IPS-18c (cell line): Measurements from ENCODE around the gene EFHC1.

Experiments used
- H3K4me3 ChIP-seq: 2 replicates; pipeline ENCODE4 v1.7.0; 2013; ENCODE audit warnings: low read depth, mild to moderate bottlenecking, low read length, moderate library complexity; ENCODE audit not compliant: insufficient read depth
- H3K9me3 ChIP-seq: one replicate; pipeline ENCODE4 v1.6.1; 2013; ENCODE audit warnings: mild to moderate bottlenecking, low read length, moderate library complexity; ENCODE audit not compliant: control insufficient read depth, insufficient read depth

The EFHC1 gene

GRCh38 chr6:52392944-52393343, 27.2 kb upstream of the EFHC1 start:
- H3K9me3 ChIP-seq, result no peaks in the 10 kb centered on the region
- no peak overlapping the region for H3K4me3 ChIP-seq

DNA sequence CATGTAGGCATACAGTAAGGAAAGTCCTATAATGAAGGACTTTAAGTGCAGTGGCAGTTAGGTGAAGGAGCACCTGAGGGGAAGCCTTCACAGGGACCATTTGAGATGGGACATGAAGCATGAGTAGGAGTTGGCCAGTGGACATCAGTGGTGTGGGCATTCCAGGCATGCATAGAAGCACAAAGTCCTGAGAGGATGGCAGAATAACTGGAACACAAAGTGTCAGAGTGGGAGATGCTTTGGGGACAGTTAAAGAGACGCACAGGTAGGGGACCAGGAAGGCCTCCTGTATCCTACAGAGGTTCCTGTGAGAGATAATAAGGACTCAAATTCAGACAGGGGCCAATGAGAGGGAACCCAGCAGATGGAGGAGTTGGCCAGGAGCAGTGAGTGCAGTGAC, 26.4 kb upstream of the EFHC1 start:
- no peak overlapping the region for H3K4me3 ChIP-seq
- no peaks in the 10 kb centered on the region for H3K9me3 ChIP-seq

DNA sequence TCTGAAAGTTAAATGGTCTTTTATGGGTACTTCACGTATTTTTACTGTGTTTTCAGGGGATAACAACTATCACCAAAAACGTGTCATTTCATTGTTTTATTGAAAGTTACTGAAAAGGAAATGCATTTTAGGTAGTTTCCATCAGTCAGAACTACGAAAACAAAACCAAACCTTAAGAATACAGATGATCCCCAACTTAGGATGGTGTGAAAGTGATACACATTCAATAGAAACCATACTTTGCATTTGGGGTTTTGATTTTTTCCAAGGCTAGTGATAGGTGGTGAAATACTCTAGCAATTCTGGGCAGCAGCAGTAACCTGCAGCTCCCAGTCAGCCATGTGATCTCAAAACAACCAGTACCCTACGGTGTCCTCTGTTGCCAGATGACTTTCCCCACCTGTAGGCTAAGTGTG, 25.9 kb upstream of the EFHC1 start:
- Histone ChIP-seq H3K4me3 (no peak overlapping the region), H3K9me3 (no peaks in the 10 kb centered on the region)

- Histone ChIP-seq H3K9me3 (no peaks in the 10 kb centered on the region), H3K4me3 (no peak overlapping the region)
Measured at GRCh38 chr6:52395969-52396368, 24.2 kb upstream of the EFHC1 start.

DNA sequence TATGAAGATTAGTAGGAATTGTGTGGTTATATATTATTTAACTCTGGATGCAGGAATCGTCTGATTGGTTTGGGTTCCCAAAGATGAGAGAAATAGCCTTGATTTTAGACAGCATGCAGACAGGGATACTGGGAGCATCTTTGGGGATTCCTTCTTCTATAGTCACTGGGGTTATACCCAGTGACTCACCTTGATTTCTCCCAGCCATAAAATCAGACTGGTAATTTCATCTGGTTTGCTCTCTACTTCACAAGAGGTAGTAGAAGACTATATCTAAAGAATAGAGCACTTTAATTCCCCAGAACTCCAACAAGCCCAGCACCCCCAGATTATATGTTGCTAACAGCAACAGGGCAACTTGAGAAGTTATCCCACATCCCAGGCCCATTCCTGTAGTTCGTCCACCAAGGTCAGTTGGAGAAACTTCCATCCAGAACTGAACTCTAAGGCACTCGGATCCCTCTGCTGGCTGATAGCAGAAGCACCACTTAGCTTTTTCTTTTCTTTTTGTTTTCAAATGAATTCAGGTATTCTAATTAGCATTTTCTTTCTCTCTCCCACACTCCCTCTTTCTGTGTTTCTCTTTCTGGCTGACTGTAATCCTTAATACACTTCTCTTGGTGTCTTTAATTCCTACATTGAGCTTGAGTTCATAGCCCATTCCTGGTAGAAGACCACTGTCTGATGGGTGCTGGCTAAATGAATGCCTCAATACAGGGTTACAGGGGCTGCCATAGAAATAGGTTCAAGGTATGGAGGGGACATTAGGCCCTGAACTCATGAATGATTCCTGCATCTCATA, 20.4 kb upstream of the EFHC1 start:
- H3K9me3 ChIP-seq, result no peaks in the 10 kb centered on the region
- no peak overlapping the region for H3K4me3 ChIP-seq

DNA sequence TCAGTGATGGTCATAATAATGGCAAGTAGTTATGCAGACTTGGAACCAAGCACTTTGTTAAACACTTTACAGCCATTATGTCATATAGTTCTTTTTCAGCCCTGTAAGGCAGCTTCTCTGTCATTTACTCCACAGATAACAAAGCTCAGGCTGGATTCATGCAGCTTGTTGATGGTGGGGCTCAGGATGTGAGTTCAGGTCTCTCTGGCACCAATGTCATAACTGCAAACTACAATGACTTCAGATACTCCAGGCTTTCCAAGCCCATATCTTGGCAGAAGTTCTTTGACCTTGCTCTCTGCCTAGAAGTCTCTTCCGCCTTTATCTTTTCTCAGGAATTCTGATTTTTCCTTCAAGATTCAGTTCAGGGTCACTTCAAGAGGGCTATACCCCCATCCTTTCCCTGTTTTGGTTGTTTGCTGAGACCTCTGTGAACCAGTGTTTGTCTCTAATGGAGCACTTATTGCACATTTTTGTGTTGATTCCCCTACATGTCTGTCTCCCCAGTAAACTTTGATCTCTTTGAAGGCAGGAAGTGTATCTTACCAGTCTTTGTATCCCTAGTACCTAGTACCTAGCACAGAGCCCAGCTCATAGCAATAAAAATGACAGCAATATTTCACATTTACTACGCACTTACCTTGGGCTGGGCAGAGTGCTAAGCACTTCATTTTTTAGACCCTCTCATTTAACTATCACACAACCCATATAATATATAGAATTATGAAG, 19.7 kb upstream of the EFHC1 start:
- H3K4me3 ChIP-seq, result no peak overlapping the region
- no peaks in the 10 kb centered on the region for H3K9me3 ChIP-seq

DNA sequence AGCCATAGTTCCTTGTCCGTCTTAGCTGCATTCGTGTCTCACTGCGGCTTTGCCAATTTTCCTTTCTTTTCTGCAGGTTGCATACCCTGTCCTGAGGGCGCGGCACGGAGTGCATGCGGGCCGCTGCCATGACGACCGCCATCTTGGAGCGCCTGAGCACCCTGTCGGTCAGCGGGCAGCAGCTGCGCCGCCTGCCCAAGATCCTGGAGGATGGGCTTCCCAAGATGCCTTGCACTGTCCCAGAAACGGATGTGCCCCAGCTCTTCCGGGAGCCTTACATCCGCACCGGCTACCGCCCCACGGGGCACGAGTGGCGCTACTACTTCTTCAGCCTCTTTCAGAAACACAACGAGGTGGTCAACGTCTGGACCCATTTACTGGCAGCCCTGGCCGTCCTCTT, 17.1 kb upstream of the EFHC1 start:
- no peak overlapping the region for H3K4me3 ChIP-seq
- no peaks in the 10 kb centered on the region for H3K9me3 ChIP-seq

DNA sequence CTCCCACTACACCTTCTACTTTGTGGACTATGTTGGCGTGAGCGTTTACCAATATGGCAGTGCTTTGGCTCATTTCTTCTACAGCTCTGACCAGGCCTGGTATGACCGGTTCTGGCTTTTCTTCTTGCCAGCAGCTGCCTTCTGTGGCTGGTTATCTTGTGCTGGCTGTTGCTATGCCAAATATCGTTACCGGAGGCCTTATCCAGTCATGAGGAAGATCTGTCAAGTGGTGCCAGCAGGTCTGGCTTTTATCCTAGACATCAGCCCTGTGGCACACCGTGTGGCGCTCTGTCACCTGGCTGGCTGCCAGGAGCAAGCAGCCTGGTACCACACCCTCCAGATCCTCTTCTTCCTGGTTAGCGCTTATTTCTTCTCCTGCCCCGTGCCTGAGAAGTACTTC, 16.5 kb upstream of the EFHC1 start:
- no peak overlapping the region for H3K4me3 ChIP-seq

DNA sequence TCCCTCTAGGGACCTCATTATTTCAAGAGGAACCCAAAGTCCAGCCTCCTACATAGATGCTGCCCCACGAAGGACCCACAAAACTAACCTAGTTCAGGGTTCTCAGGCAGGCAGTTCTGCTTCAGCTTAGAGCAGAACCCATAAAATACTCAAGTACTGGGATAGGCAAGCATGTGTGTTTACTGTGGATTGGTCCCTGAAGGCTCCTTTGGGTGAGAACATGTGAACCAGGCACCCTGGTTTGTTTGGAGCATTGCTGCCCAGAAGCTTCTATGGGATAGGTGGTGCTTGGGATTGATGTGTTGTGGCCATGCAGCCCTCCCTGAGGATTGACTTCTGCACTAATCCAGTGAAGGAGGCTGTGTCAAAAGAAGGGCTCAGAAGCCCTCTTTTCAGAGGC, 14.9 kb upstream of the EFHC1 start:
- H3K4me3 ChIP-seq, result no peak overlapping the region
- H3K9me3 ChIP-seq, result no peaks in the 10 kb centered on the region

More for the DNA sequence above, 16.5 kb upstream of the EFHC1 start:
- H3K9me3 ChIP-seq, result no peaks in the 10 kb centered on the region

- Histone ChIP-seq H3K4me3 (no peak overlapping the region), H3K9me3 (no peaks in the 10 kb centered on the region)
Measured at GRCh38 chr6:52407467-52407866, 12.7 kb upstream of the EFHC1 start.

- H3K4me3 ChIP-seq, result no peak overlapping the region
- H3K9me3 ChIP-seq, result no peaks in the 10 kb centered on the region
Measured at GRCh38 chr6:52409499-52409898, 10.6 kb upstream of the EFHC1 start.

GRCh38 chr6:52410979-52411378, 9.2 kb upstream of the EFHC1 start:
- H3K4me3 ChIP-seq, result no peak overlapping the region
- no peaks in the 10 kb centered on the region for H3K9me3 ChIP-seq

DNA sequence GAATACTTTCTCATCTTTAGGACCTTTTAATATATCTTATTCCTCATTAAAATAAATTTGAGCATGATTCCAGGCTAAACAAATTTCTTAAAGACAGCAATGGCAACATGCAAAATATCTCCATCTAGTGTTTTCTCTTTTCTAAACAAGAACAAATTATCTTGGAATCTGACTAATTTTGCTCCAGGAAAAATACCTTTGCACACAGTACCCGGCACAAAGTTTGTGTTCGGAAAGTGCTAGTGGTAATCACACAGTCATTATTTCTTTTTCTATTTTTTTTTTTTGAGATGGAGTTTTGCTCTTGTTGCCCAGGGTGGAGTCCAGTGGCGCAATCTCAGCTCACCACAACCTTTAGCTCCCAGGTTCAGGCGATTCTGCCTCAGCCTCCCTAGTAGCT, 8.2 kb upstream of the EFHC1 start:
- no peaks in the 10 kb centered on the region for H3K9me3 ChIP-seq

GRCh38 chr6:52415333-52415732, 4.8 kb upstream of the EFHC1 start:
- Histone ChIP-seq H3K9me3 (no peaks in the 10 kb centered on the region), H3K4me3 (no peak overlapping the region)

More for the DNA sequence above, 8.2 kb upstream of the EFHC1 start:
- H3K4me3 ChIP-seq, result no peak overlapping the region

DNA sequence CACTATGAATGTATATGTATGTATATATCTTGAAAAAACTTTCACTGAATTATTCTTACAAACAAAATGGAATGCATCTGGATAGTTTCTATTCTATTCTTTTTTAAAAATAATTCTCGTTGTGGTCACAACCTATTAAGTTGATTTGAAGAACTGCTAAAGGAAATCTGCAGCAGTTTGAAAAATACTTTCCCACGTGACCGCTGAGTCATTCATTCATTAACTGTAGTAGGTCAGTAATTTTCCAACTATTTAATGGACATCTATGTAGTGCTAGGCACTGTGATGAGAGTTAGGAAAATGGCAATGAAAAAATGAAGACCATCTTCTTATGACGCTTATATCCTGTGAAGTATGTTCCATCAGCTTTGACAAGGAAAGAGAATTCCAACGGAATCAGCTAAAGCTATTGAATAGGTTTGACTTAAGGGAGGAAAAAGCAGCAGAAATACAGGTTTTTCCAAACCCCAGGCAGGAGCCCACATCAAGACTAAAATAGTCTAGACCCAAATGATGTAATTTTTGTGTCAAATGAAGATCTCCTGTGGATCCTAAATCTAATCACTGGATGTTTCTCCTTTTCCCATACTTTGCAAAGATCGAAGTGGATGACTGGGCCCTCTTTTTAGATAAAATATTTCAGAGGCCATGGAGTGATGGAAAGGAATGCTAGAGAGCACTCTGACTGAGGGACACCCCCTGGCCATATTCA, 4.1 kb upstream of the EFHC1 start:
- no peaks in the 10 kb centered on the region for H3K9me3 ChIP-seq
- no peak overlapping the region for H3K4me3 ChIP-seq

- Histone ChIP-seq H3K9me3 (no peaks in the 10 kb centered on the region), H3K4me3 (no peak overlapping the region)
Measured at GRCh38 chr6:52416629-52417151, 3.5 kb upstream of the EFHC1 start.

DNA sequence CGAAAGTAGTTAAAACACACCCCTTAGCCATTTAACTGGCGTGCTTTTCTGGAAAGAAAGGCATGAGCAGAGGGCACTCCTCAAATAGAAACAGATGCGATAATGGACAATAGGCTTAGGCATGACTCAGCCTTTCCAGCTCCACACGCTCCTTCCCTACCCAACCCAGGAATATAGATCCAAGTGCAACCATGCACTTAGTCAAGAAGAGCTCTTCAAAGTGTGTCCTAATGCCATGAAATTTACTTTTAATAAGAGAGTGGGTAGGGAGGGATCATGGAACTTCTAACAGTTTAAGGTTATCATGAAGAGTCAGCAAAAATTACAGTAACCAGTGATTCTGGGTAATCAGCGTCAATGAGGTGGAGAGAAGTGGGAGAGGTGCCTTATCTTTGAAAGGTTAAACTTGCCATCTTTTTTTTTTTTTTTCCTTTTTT, 2.4 kb upstream of the EFHC1 start:
- Histone ChIP-seq H3K4me3 (no peak overlapping the region), H3K9me3 (no peaks in the 10 kb centered on the region)

DNA sequence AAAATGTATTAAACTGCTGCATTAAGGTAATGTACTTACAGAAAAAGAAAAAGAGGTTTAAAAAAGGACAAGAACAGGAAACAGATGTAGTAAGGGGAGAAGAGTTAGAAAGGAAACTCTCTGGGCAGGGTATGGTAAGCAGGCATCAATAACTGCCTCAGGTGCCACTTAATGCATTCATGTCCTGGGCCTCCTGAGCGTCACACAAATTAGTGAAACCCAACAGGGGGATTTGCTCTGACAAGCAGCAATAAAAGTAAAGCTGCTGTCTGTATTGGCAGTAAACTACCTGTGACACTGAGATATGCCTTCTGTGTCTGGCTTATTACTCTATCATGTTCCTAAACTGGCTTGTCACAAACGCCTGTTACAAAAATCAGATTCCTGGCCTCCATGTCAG, 1.5 kb upstream of the EFHC1 start:
- Histone ChIP-seq H3K9me3 (no peaks in the 10 kb centered on the region), H3K4me3 (no peak overlapping the region)
